HepG2 (cell line): ENCODE measurements around the gene CHMP1A. TPM values are rescaled to one million over a fixed set of nuclear protein-coding genes. Genes with fewer than 3 reads are reported as not detected.

Experiments used
- ARID4A ChIP-seq: sonication (generic); formaldehyde crosslinking; IDR thresholded peaks from 2 replicates; pipeline ENCODE4 v1.5.0; 2020; ENCODE audit warnings: mild to moderate bottlenecking, missing genetic modification reagents, borderline replicate concordance
- ARNTL ChIP-seq: sonication (generic); formaldehyde crosslinking; IDR thresholded peaks from 2 replicates; pipeline ENCODE4 v1.4.0; 2020; ENCODE audit warnings: mild to moderate bottlenecking, missing genetic modification reagents
- FIP1L1 ChIP-seq: fragments of 200-400 bp; formaldehyde crosslinking; IDR thresholded peaks from 2 replicates; pipeline ENCODE4 v1.6.1; 2018; ENCODE audit warnings: low read depth, mild to moderate bottlenecking, low read length, moderate library complexity, borderline replicate concordance; ENCODE audit not compliant: insufficient read depth
- MAZ ChIP-seq, 2 experiments: sonication (generic) in 1 of 2; formaldehyde crosslinking in 1 of 2; IDR thresholded peaks; 2 replicates each; pipeline versions ENCODE4 v1.5.0 to v1.6.1; 2012 to 2020; ENCODE audit warnings: low read depth in 2 of 2, mild to moderate bottlenecking in 2 of 2, borderline replicate concordance in 1 of 2, improper control_type of control experiment in 1 of 2, low read length in 1 of 2, missing genetic modification reagents in 1 of 2, moderate library complexity in 1 of 2
- MIER2 ChIP-seq: IDR thresholded peaks from 2 replicates; pipeline ENCODE4 v1.6.1; 2016; ENCODE audit warnings: missing biosample characterization, missing genetic modification reagents
- PATZ1 ChIP-seq: sonication (generic); formaldehyde crosslinking; IDR thresholded peaks from 2 replicates; pipeline ENCODE4 v1.4.0; 2020; ENCODE audit warnings: missing genetic modification reagents
- PITX1 ChIP-seq: sonication (generic); formaldehyde crosslinking; IDR thresholded peaks from 2 replicates; pipeline ENCODE4 v1.5.1; 2020; ENCODE audit warnings: mild to moderate bottlenecking, missing genetic modification reagents
- PRPF4 ChIP-seq: fragments of 200-400 bp; formaldehyde crosslinking; IDR thresholded peaks from 2 replicates; pipeline ENCODE4 v1.6.1; 2016; ENCODE audit warnings: low read length, low read depth; ENCODE audit not compliant: poor library complexity, severe bottlenecking
- RBFOX2 ChIP-seq: fragments of 200-400 bp; formaldehyde crosslinking; IDR thresholded peaks from 2 replicates; pipeline ENCODE4 v1.6.1; 2017; ENCODE audit warnings: low read depth, mild to moderate bottlenecking, low read length
- REL ChIP-seq: sonication (generic); formaldehyde crosslinking; conservative IDR thresholded peaks from 2 replicates; pipeline ENCODE4 v1.8.0; 2022; ENCODE audit warnings: mild to moderate bottlenecking, missing genetic modification reagents, moderate library complexity
- SP2 ChIP-seq: sonication (generic); formaldehyde crosslinking; IDR thresholded peaks from 2 replicates; pipeline ENCODE4 v1.5.1; 2020; ENCODE audit warnings: mild to moderate bottlenecking, missing genetic modification reagents
- THAP8 ChIP-seq: sonication (generic); formaldehyde crosslinking; IDR thresholded peaks from 2 replicates; pipeline ENCODE4 v1.5.1; 2020; ENCODE audit warnings: missing genetic modification reagents, mild to moderate bottlenecking, borderline replicate concordance
- TOPORS ChIP-seq: sonication (generic); formaldehyde crosslinking; IDR thresholded peaks from 2 replicates; pipeline ENCODE4 v1.8.0; 2023; ENCODE audit warnings: mild to moderate bottlenecking, missing genetic modification reagents
- YEATS4 ChIP-seq: sonication (generic); formaldehyde crosslinking; IDR thresholded peaks from 2 replicates; pipeline ENCODE4 v1.4.0; 2020; ENCODE audit warnings: missing genetic modification reagents, borderline replicate concordance
- ZNF101 ChIP-seq: sonication (generic); formaldehyde crosslinking; IDR thresholded peaks from 2 replicates; pipeline ENCODE4 v1.4.0; 2020; ENCODE audit warnings: mild to moderate bottlenecking, low read depth, missing genetic modification reagents, borderline replicate concordance
- ZNF24 ChIP-seq: fragments of 450-650 bp; IDR thresholded peaks from 2 replicates; pipeline ENCODE4 v1.6.1; 2017; ENCODE audit warnings: antibody characterized with exemption, mild to moderate bottlenecking
- ZNF337 ChIP-seq: sonication (generic); formaldehyde crosslinking; IDR thresholded peaks from 2 replicates; pipeline ENCODE4 v1.5.1; 2020; ENCODE audit warnings: missing genetic modification reagents, low read depth, mild to moderate bottlenecking, borderline replicate concordance
- ZNF33B ChIP-seq: sonication (generic); formaldehyde crosslinking; IDR thresholded peaks from 2 replicates; pipeline ENCODE4 v1.5.1; 2020; ENCODE audit warnings: mild to moderate bottlenecking, missing genetic modification reagents
- ZNF607 ChIP-seq: sonication (generic); formaldehyde crosslinking; IDR thresholded peaks from 2 replicates; pipeline ENCODE4 v1.5.1; 2020; ENCODE audit warnings: missing genetic modification reagents, mild to moderate bottlenecking, borderline replicate concordance
- polyA plus RNA-seq, 8 experiments: library from polyadenylated mRNA; depleted of rRNA in 3 of 8; stranded (reverse) in 7 of 8; unstranded in 1 of 8; fragments of >200 nt; fragmentation: Illumina TruSeq in 4 of 8; extraction: Trizol in 4 of 8; gene quantifications; 2 replicates each; pipeline versions ENCODE4 v1.2.1 to v1.2.3, GENCODE V29; 2011 to 2016; ENCODE audit warnings: low read depth in 4 of 8, missing spikeins in 1 of 8, mixed read lengths in 1 of 8; ENCODE audit not compliant: insufficient read depth in 1 of 8
- total RNA-seq, 5 experiments: library from RNA; depleted of rRNA; stranded (reverse); fragments of >200 nt; fragmentation: Illumina TruSeq; extraction: Trizol; gene quantifications; 2 replicates each; pipeline ENCODE4 v1.2.3, GENCODE V29; 2016; ENCODE audit warnings: low read depth in 1 of 5
- TF ChIP-seq, protein P1 (sequence below): sonication (generic); formaldehyde crosslinking; IDR thresholded peaks from 2 replicates; pipeline ENCODE4 v1.4.0; 2020; ENCODE audit warnings: missing genetic modification reagents

The CHMP1A gene
- total and polyA plus RNA-seq, 2 of the 13 experiments (the other 11 are each of a cell fraction or from before 2014, with no cell fraction given): 69.4 to 73.3 TPM

DNA sequence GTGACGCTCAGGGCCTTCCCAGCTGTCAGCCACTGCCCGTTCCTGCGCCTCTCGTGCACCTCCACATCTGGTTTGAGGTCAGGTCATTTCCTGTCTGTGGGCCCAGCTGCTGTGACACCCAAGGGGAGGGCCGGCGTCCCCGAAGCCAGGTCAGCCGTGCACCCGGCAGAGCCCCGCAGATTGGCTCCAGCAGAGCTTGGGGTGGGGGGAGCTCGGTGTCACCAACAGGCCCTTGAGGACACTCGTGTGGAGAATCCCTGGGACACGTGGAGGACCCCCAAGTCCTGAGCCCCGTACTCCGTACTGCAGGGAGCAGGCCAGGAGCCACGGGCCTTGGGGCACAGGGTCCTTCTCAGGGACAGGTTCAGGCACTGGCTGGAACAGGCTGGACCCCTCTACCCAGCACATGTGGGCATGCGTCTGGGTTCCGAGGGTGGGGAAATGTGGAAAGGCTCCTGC lies 39.2 kb upstream of the CHMP1A start (continued):
- TF ChIP-seq MIER2 (CRISPR knock-in tag): no peak
- no peak for TF ChIP-seq ZNF607 (CRISPR knock-in tag)
- no peak for TF ChIP-seq PATZ1 (CRISPR knock-in tag)
- no peak for TF ChIP-seq PRPF4
- TF ChIP-seq TOPORS (CRISPR knock-in tag): no peak
- TF ChIP-seq RBFOX2: peak; percentile 44
- no peak for TF ChIP-seq ZNF33B (CRISPR knock-in tag)
- TF ChIP-seq YEATS4 (CRISPR knock-in tag): no peak
- no peak for TF ChIP-seq THAP8 (CRISPR knock-in tag)
- no peak for TF ChIP-seq ARNTL (CRISPR knock-in tag)
- no peak for TF ChIP-seq SP2
- no peak for TF ChIP-seq ARID4A (CRISPR knock-in tag)
- TF ChIP-seq ZNF101 (CRISPR knock-in tag): no peak
- TF ChIP-seq, protein P1, sequence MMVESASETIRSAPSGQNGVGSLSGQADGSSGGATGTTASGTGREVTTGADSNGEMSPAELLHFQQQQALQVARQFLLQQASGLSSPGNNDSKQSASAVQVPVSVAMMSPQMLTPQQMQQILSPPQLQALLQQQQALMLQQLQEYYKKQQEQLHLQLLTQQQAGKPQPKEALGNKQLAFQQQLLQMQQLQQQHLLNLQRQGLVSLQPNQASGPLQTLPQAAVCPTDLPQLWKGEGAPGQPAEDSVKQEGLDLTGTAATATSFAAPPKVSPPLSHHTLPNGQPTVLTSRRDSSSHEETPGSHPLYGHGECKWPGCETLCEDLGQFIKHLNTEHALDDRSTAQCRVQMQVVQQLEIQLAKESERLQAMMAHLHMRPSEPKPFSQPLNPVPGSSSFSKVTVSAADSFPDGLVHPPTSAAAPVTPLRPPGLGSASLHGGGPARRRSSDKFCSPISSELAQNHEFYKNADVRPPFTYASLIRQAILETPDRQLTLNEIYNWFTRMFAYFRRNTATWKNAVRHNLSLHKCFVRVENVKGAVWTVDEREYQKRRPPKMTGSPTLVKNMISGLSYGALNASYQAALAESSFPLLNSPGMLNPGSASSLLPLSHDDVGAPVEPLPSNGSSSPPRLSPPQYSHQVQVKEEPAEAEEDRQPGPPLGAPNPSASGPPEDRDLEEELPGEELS (CRISPR knock-in tag): no peak
- TF ChIP-seq PITX1 (CRISPR knock-in tag): no peak
- TF ChIP-seq ZNF24: no peak
- TF ChIP-seq REL: no peak
- no peak for TF ChIP-seq FIP1L1
- no peak for TF ChIP-seq MAZ (IDR thresholded peaks at IDR 0.05; ENCODE audit: borderline replicate concordance, low read depth, low read length)
- no peak for TF ChIP-seq MAZ (CRISPR knock-in tag; IDR thresholded peaks at IDR 0.05; ENCODE audit: low read depth)
- no peak for TF ChIP-seq ZNF337 (CRISPR knock-in tag)
